CD14-positive monocyte (primary cell): ENCODE results near the gene ZSCAN10. TPM values are rescaled to one million over a fixed set of nuclear protein-coding genes. Genes with fewer than 3 reads are reported as not detected.
"Not testable (repeated sequence)": the region's sequence is repeated elsewhere in the genome, so short reads cannot be mapped to it uniquely, and the experiment has no call there.

Source experiments
- DNase-seq, 3 donors: peaks; one replicate each; pipeline ENCODE4 v3.0.0-alpha.2; 2011 to 2022
- H2AFZ ChIP-seq: 2 replicates; pipeline ENCODE4 v1.6.0; 2012; ENCODE audit warnings: mild to moderate bottlenecking, low read depth, low read length, inconsistent platforms; ENCODE audit not compliant: insufficient read depth, poor library complexity, severe bottlenecking
- H3K27ac ChIP-seq, 2 donors: 1 replicate in 1 of 2; 2 replicates in 1 of 2; pipeline ENCODE4 v1.5.1; 2012 to 2013; ENCODE audit warnings: low read length in 2 of 2, control low read depth in 1 of 2, inconsistent platforms in 1 of 2, low read depth in 1 of 2, mild to moderate bottlenecking in 1 of 2
- H3K27me3 ChIP-seq, 2 donors: one replicate each; pipeline versions ENCODE4 v1.6.0 to v1.6.1; 2011 to 2013; ENCODE audit warnings: low read length in 2 of 2; ENCODE audit not compliant: control insufficient read depth in 2 of 2, insufficient read depth in 2 of 2
- H3K36me3 ChIP-seq, 2 donors: replicated peaks in 1 of 2; 1 replicate in 1 of 2; 2 replicates in 1 of 2; pipeline versions ENCODE4 v1.5.1 to v1.6.1; 2012 to 2013; ENCODE audit warnings: low read length in 2 of 2, control low read depth in 1 of 2, inconsistent platforms in 1 of 2, mild to moderate bottlenecking in 1 of 2; ENCODE audit not compliant: insufficient read depth in 2 of 2, control insufficient read depth in 1 of 2
- H3K4me1 ChIP-seq, 2 donors: 1 replicate in 1 of 2; 2 replicates in 1 of 2; pipeline versions ENCODE4 v1.5.1 to v1.6.1; 2012 to 2013; ENCODE audit warnings: low read length in 2 of 2, control low read depth in 1 of 2, inconsistent platforms in 1 of 2, mild to moderate bottlenecking in 1 of 2, moderate library complexity in 1 of 2; ENCODE audit not compliant: insufficient read depth in 2 of 2, control insufficient read depth in 1 of 2
- H3K4me2 ChIP-seq: replicated peaks from 2 replicates; pipeline ENCODE3; 2012; ENCODE audit warnings: low read length, moderate library complexity, mild to moderate bottlenecking; ENCODE audit not compliant: poor library complexity, severe bottlenecking; ENCODE audit errors: extremely low read depth
- H3K4me3 ChIP-seq, 3 experiments: fragments of 200-600 bp in 1 of 3; sonication (generic) in 1 of 3; replicated peaks in 1 of 3; 1 replicate in 2 of 3; 2 replicates in 1 of 3; pipeline ENCODE4 v1.5.1; 2011 to 2013; ENCODE audit warnings: low read length in 3 of 3, mild to moderate bottlenecking in 3 of 3, control low read depth in 2 of 3, low read depth in 2 of 3, inconsistent platforms in 1 of 3, moderate library complexity in 1 of 3
- H3K79me2 ChIP-seq: 2 replicates; pipeline ENCODE4 v1.6.0; 2012; ENCODE audit warnings: mild to moderate bottlenecking, control low read depth, inconsistent platforms, low read length, moderate library complexity; ENCODE audit not compliant: insufficient read depth
- H3K9ac ChIP-seq: 2 replicates; pipeline ENCODE4 v1.6.0; 2017; ENCODE audit warnings: low read length, mild to moderate bottlenecking; ENCODE audit not compliant: insufficient read depth, poor library complexity, severe bottlenecking
- H3K9me3 ChIP-seq, 2 donors: replicated peaks in 1 of 2; 1 replicate in 1 of 2; 2 replicates in 1 of 2; pipeline versions ENCODE4 v1.5.1 to v1.6.1; 2012 to 2013; ENCODE audit warnings: low read length in 2 of 2, control low read depth in 1 of 2; ENCODE audit not compliant: control insufficient read depth in 1 of 2, insufficient read depth in 1 of 2
- H4K20me1 ChIP-seq: 2 replicates; pipeline ENCODE4 v1.6.0; 2012; ENCODE audit warnings: mild to moderate bottlenecking, low read length, control low read depth, moderate library complexity; ENCODE audit not compliant: insufficient read depth
- H3K27ac Mint-ChIP-seq, 7 donors: one replicate each; pipeline ENCODE4 v1.8.0; 2020; ENCODE audit warnings: mild to moderate bottlenecking in 7 of 7, mixed read lengths in 7 of 7, moderate library complexity in 6 of 7, inconsistent platforms in 2 of 7
- H3K27me3 Mint-ChIP-seq, 3 donors: one replicate each; pipeline ENCODE4 v1.8.0; 2021 to 2022; ENCODE audit warnings: low read depth in 3 of 3, mild to moderate bottlenecking in 3 of 3, mixed read lengths in 3 of 3, moderate library complexity in 3 of 3, inconsistent platforms in 1 of 3
- H3K36me3 Mint-ChIP-seq, 2 donors: one replicate each; pipeline ENCODE4 v1.8.0; 2020; ENCODE audit warnings: mixed read lengths in 2 of 2, inconsistent platforms in 1 of 2, mild to moderate bottlenecking in 1 of 2
- H3K4me1 Mint-ChIP-seq: one replicate; pipeline ENCODE4 v1.8.0; 2020; ENCODE audit warnings: mild to moderate bottlenecking, mixed read lengths
- H3K4me3 Mint-ChIP-seq, 2 donors: one replicate each; pipeline ENCODE4 v1.8.0; 2020; ENCODE audit warnings: mild to moderate bottlenecking in 2 of 2, mixed read lengths in 2 of 2, moderate library complexity in 1 of 2
- H3K9me3 Mint-ChIP-seq, 7 donors: one replicate each; pipeline ENCODE4 v1.8.0; 2020 to 2022; ENCODE audit warnings: mixed read lengths in 7 of 7, mild to moderate bottlenecking in 6 of 7, moderate library complexity in 6 of 7, inconsistent platforms in 2 of 7
- WGBS: methylation state at CpG from one replicate; pipeline ENCODE4 v1.1.5; 2013; ENCODE audit warnings: missing lambda C conversion rate; ENCODE audit not compliant: insufficient coverage; 5-methylcytosine and 5-hydroxymethylcytosine counted together
- intact Hi-C, 2 donors: fragments of 100-400 bp; cut with micrococcal nuclease; formaldehyde crosslinking; loops; one replicate each; pipeline versions ENCODE4 v1.15.0 to v1.15.1; 2023
- polyA plus RNA-seq, 3 donors: library from polyadenylated mRNA; depleted of rRNA in 1 of 3; unstranded in 2 of 3; stranded (reverse) in 1 of 3; fragments of 300-500 nt in 2 of 3; fragments of >200 nt in 1 of 3; fragmentation: Illumina TruSeq in 2 of 3; gene quantifications; 1 replicate in 2 of 3; 2 replicates in 1 of 3; pipeline ENCODE4 v1.2.3, GENCODE V29; 2012 to 2021
- TF ChIP-seq, protein P1 (sequence below): fragments of 200-600 bp; IDR thresholded peaks from one replicate; pipeline ENCODE4 v1.8.0; 2022; ENCODE audit warnings: antibody characterized with exemption, mild to moderate bottlenecking

ZSCAN10 gene
- polyA plus RNA-seq, 3 donors, result 0.29 TPM; not detected in 2

DNA sequence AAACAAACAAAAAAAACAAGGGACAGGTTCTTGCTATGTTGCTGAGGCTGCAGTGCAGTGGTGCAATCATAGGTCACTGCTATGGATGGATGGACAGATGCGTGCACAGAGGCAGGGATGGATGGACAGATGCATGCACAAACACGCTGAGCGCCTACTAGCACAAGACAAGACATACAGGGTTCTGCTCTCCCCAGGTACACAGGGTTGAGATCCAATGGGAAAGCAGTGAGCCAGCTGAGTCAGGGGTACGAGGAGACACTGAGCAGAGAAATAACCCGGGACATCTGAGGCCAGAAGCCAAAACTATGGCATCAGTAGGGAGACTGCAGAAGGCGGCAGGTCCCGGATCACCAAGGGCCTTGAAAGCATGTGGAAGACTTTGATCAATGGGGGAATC, 27.4 kb downstream of the ZSCAN10 start:
- Histone ChIP-seq H3K9me3 (no peaks in the 10 kb centered on the region), H3K36me3 (peaks cover 0 to 1% of the 10 kb centered on the region in 2 donors), H4K20me1 (no peaks in the 10 kb centered on the region), H3K27ac (no peak overlapping the region), H2AFZ (no peak overlapping the region), H3K79me2 (no peaks in the 10 kb centered on the region), H3K27me3 (no peaks in the 10 kb centered on the region), H3K9ac (no peak overlapping the region), H3K4me2 (no peak overlapping the region), H3K4me1 (peaks cover 42 to 60% of the 10 kb centered on the region in 2 donors), H3K4me3 (no peak overlapping the region)
- peaks cover 0 to 4% (median 0%) of the 10 kb centered on the region in 7 donors for H3K9me3 Mint-ChIP-seq
- intact Hi-C loops, result no loop called here
- H3K4me1 Mint-ChIP-seq, result peaks cover 58% of the 10 kb centered on the region
- TF ChIP-seq, protein P1, sequence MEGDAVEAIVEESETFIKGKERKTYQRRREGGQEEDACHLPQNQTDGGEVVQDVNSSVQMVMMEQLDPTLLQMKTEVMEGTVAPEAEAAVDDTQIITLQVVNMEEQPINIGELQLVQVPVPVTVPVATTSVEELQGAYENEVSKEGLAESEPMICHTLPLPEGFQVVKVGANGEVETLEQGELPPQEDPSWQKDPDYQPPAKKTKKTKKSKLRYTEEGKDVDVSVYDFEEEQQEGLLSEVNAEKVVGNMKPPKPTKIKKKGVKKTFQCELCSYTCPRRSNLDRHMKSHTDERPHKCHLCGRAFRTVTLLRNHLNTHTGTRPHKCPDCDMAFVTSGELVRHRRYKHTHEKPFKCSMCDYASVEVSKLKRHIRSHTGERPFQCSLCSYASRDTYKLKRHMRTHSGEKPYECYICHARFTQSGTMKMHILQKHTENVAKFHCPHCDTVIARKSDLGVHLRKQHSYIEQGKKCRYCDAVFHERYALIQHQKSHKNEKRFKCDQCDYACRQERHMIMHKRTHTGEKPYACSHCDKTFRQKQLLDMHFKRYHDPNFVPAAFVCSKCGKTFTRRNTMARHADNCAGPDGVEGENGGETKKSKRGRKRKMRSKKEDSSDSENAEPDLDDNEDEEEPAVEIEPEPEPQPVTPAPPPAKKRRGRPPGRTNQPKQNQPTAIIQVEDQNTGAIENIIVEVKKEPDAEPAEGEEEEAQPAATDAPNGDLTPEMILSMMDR, result no peak
- no peak overlapping the region for H3K4me3 Mint-ChIP-seq
- no peak overlapping the region for H3K27ac Mint-ChIP-seq
- 97% methylated on average over 7 of the region's 7 CpGs for WGBS
- peaks cover 3% of the 10 kb centered on the region in 2 donors for H3K36me3 Mint-ChIP-seq
- DNase-seq, result no peak
- peaks cover 0 to 8% (median 1%) of the 10 kb centered on the region in 3 donors for H3K27me3 Mint-ChIP-seq

DNA sequence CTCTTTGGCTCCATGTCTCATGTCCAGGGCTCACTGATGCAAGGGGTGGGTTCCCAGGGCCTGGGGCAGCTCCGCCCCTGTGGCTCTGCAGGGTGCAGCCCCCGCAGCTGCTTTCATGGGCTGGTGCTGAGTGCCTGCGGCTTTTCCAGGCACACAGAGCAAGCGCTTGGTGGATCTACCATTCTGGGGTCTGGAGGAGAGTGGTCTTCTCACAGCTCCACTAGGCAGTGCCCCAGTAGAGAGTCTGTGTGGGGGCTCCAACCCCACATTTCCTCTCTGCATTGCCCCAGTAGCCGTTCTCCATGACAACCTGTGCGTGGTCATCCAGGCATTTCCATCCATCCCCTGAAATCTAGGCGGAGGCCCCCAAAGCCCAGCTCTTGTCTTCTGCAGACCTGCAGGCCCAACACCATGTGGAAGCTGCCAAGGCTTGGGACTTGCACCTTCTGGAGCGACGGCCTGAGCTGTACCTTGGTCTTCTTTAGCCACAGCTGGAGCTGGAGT, 28.4 kb downstream of the ZSCAN10 start:
- TF ChIP-seq, protein P1, result no peak
- no peak overlapping the region for H3K27ac ChIP-seq
- Mint-ChIP-seq H3K4me1 (peaks cover 58% of the 10 kb centered on the region), H3K9me3 (peaks cover 0 to 4% (median 0%) of the 10 kb centered on the region in 7 donors), H3K36me3 (no peaks in the 10 kb centered on the region), H3K4me3 (no peak overlapping the region), H3K27me3 (peaks cover 0 to 8% (median 3%) of the 10 kb centered on the region in 3 donors), H3K27ac (no peak overlapping the region)
- H3K4me3 ChIP-seq, result no peak overlapping the region
- H3K4me1 ChIP-seq, result peaks cover 42 to 56% of the 10 kb centered on the region in 2 donors
- H3K9me3 ChIP-seq, result no peaks in the 10 kb centered on the region
- no peaks in the 10 kb centered on the region for H4K20me1 ChIP-seq
- no peak overlapping the region for H3K4me2 ChIP-seq
- no peak overlapping the region for H2AFZ ChIP-seq
- no peak for DNase-seq
- no peaks in the 10 kb centered on the region for H3K79me2 ChIP-seq
- no peak overlapping the region for H3K9ac ChIP-seq
- H3K36me3 ChIP-seq, result no peaks in the 10 kb centered on the region
- 100% methylated on average over 6 of the region's 9 CpGs for WGBS
- H3K27me3 ChIP-seq, result no peaks in the 10 kb centered on the region
- intact Hi-C loops, result no loop called here

DNA sequence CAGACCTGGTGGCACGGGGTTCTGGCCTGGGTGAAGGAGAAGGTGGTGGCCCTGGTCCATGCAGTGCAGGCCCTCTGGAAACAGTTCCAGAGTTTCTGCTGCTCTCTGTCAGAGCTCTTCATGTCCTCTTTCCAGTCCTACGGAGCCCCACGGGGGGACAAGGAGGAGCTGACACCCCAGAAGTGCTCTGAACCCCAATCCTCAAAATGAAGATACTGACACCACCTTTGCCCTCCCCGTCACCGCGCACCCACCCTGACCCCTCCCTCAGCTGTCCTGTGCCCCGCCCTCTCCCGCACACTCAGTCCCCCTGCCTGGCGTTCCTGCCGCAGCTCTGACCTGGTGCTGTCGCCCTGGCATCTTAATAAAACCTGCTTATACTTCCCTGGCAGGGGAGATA, 29.9 kb downstream of the ZSCAN10 start:
- H3K36me3 Mint-ChIP-seq, H3K27ac Mint-ChIP-seq, DNase-seq, H3K9ac ChIP-seq, H3K27me3 Mint-ChIP-seq, H3K36me3 ChIP-seq, H3K27ac ChIP-seq, H3K4me3 Mint-ChIP-seq, H3K79me2 ChIP-seq, H3K27me3 ChIP-seq, intact Hi-C loops, H3K4me3 ChIP-seq, H3K9me3 Mint-ChIP-seq, H2AFZ ChIP-seq, H3K9me3 ChIP-seq, H3K4me2 ChIP-seq, H4K20me1 ChIP-seq: not testable (repeated sequence)
- peaks cover 27 to 41% of the 10 kb centered on the region in 2 donors for H3K4me1 ChIP-seq
- 92% methylated on average over 9 of the region's 11 CpGs for WGBS
- peaks cover 43% of the 10 kb centered on the region for H3K4me1 Mint-ChIP-seq
